ENCODE results near the gene PRKCA.

PRKCA gene

GRCh38 chr17:66739553-66739952, 437.1 kb downstream of the PRKCA start:
- no peaks in the 10 kb centered on the region for H3K9me3 Mint-ChIP-seq
- peaks cover 7% of the 10 kb centered on the region for H3K36me3 Mint-ChIP-seq
- no peak overlapping the region for H3K27ac Mint-ChIP-seq
- H3K27me3 Mint-ChIP-seq, result no peaks in the 10 kb centered on the region
- H3K4me1 Mint-ChIP-seq, result no peaks in the 10 kb centered on the region
- no peak overlapping the region for H3K4me3 Mint-ChIP-seq

GRCh38 chr17:66740226-66740625, 437.8 kb downstream of the PRKCA start:
- peaks cover 8% of the 10 kb centered on the region for H3K36me3 Mint-ChIP-seq
- H3K27me3 Mint-ChIP-seq, result no peaks in the 10 kb centered on the region

DNA sequence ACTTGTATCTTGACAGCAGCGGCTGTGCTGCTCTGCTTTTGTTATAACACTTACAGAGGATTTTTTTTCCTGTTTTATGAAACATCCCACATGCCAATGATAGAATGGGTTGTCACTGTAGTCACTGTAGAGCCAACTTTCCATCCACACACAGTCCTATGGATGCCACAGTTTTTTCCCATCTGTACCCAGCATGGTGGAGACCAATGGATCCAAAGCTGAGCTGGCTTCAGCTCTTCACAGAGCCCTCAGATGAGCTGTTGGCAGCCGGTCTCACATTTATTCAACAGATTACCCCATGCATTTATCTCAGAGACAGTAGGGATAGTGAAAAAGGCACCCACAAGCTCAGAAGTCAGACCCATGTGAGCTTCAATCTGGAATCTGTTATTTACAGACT, 441.1 kb downstream of the PRKCA start:
- H3K27ac Mint-ChIP-seq, result no peak overlapping the region

More at GRCh38 chr17:66740226-66740625, 437.8 kb downstream of the PRKCA start:
- H3K27ac Mint-ChIP-seq, result no peak overlapping the region
- H3K4me3 Mint-ChIP-seq, result no peak overlapping the region
- H3K4me1 Mint-ChIP-seq, result no peaks in the 10 kb centered on the region
- no peaks in the 10 kb centered on the region for H3K9me3 Mint-ChIP-seq

DNA sequence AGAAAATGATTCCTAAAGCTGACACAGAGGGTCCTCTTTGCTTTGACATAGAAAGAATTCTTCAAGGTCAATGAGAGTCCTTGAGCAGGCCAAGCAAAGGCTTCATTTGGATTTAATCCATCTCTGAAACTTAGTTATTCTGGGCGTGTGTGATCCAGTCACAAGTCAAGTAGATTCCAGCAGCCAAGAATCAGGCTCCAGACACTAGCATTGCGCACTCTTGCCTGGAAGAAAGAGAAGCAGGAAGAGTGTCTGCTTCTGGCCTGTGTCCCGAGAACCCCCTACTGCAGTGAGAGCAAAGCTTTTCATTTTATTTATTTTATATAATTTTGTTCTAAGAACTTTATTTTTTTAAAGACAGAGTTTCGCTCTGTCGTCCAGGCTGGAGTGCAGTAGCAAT, 444.3 kb downstream of the PRKCA start:
- Mint-ChIP-seq H3K9me3 (no peaks in the 10 kb centered on the region), H3K4me1 (no peaks in the 10 kb centered on the region), H3K36me3 (peaks cover 14% of the 10 kb centered on the region), H3K27ac (no peak overlapping the region), H3K27me3 (no peaks in the 10 kb centered on the region), H3K4me3 (no peak overlapping the region)

More for the DNA sequence above, 441.1 kb downstream of the PRKCA start:
- Mint-ChIP-seq H3K4me1 (no peaks in the 10 kb centered on the region), H3K27me3 (no peaks in the 10 kb centered on the region), H3K36me3 (peaks cover 7% of the 10 kb centered on the region), H3K4me3 (no peak overlapping the region), H3K9me3 (no peaks in the 10 kb centered on the region)

GRCh38 chr17:66747578-66748275, 445.3 kb downstream of the PRKCA start:
- no peaks in the 10 kb centered on the region for H3K27me3 Mint-ChIP-seq
- no peaks in the 10 kb centered on the region for H3K9me3 Mint-ChIP-seq
- no peak overlapping the region for H3K27ac Mint-ChIP-seq
- no peak overlapping the region for H3K4me3 Mint-ChIP-seq
- no peaks in the 10 kb centered on the region for H3K4me1 Mint-ChIP-seq
- peaks cover 14% of the 10 kb centered on the region for H3K36me3 Mint-ChIP-seq

GRCh38 chr17:66748578-66748977, 446.2 kb downstream of the PRKCA start:
- Mint-ChIP-seq H3K4me3 (no peak overlapping the region), H3K4me1 (no peaks in the 10 kb centered on the region), H3K9me3 (no peaks in the 10 kb centered on the region), H3K36me3 (peaks cover 19% of the 10 kb centered on the region), H3K27ac (peak overlapping the region; percentile 5), H3K27me3 (no peaks in the 10 kb centered on the region)

GRCh38 chr17:66749217-66749832, 446.9 kb downstream of the PRKCA start:
- Mint-ChIP-seq H3K4me3 (no peak overlapping the region), H3K36me3 (peaks cover 23% of the 10 kb centered on the region), H3K4me1 (no peaks in the 10 kb centered on the region), H3K27me3 (no peaks in the 10 kb centered on the region), H3K9me3 (no peaks in the 10 kb centered on the region), H3K27ac (no peak overlapping the region)

- H3K9me3 Mint-ChIP-seq, result no peaks in the 10 kb centered on the region
- no peak overlapping the region for H3K4me3 Mint-ChIP-seq
- no peaks in the 10 kb centered on the region for H3K27me3 Mint-ChIP-seq
- H3K36me3 Mint-ChIP-seq, result peaks cover 22% of the 10 kb centered on the region
- H3K4me1 Mint-ChIP-seq, result no peaks in the 10 kb centered on the region
- H3K27ac Mint-ChIP-seq, result no peak overlapping the region
Observed at GRCh38 chr17:66750116-66750515, 447.7 kb downstream of the PRKCA start.

GRCh38 chr17:66750781-66751543, 448.5 kb downstream of the PRKCA start:
- Mint-ChIP-seq H3K36me3 (peaks cover 22% of the 10 kb centered on the region), H3K4me3 (no peak overlapping the region)

DNA sequence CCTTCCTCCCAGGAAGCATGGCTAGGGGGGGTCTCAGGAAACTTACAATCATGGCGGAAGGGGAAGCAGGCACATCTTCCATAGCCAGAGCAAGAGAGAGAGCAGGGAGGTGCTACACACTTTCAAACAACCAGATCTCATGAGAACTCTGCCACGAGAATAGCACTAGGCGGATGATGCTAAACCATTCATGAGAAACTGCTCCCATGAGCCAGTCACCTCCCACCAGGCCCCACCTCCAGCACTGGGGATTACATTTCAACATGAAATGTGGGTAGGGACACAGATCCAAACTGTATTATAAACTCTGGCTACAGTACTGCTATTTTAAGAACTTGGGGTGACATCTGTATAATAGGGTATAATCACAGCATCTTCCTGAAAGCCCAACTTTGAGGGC, 449.4 kb downstream of the PRKCA start:
- H3K27ac Mint-ChIP-seq, result peak overlapping the region; percentile 76
- H3K9me3 Mint-ChIP-seq, result no peaks in the 10 kb centered on the region
- no peaks in the 10 kb centered on the region for H3K4me1 Mint-ChIP-seq
- no peak overlapping the region for H3K4me3 Mint-ChIP-seq
- no peaks in the 10 kb centered on the region for H3K27me3 Mint-ChIP-seq
- H3K36me3 Mint-ChIP-seq, result peaks cover 26% of the 10 kb centered on the region

More at GRCh38 chr17:66750781-66751543, 448.5 kb downstream of the PRKCA start:
- H3K27ac Mint-ChIP-seq, result peak overlapping the region; percentile 14
- no peaks in the 10 kb centered on the region for H3K9me3 Mint-ChIP-seq
- H3K27me3 Mint-ChIP-seq, result no peaks in the 10 kb centered on the region
- no peaks in the 10 kb centered on the region for H3K4me1 Mint-ChIP-seq

DNA sequence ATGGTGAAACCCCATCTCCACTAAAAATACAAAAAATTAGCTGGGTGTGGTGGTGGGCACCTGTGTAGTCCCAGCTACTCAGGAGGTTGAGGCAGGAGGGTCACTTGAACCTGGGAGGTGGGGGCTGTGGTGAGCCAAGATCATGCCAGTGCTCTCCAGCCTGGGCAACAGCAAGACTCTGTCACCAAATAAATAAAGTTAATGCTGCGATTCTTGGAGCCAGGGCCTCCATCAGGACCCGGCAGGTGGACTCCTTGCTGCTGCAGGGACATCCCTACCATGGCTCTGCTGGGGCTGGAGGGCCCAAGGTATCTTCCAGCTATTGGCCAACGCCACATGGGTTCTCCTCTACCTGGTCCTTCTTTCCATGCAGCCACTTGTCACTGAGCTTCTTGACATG, 450.0 kb downstream of the PRKCA start:
- no peaks in the 10 kb centered on the region for H3K27me3 Mint-ChIP-seq
- no peak overlapping the region for H3K4me3 Mint-ChIP-seq
- no peaks in the 10 kb centered on the region for H3K9me3 Mint-ChIP-seq
- peaks cover 32% of the 10 kb centered on the region for H3K36me3 Mint-ChIP-seq
- H3K4me1 Mint-ChIP-seq, result peaks cover 4% of the 10 kb centered on the region
- H3K27ac Mint-ChIP-seq, result no peak overlapping the region

- Mint-ChIP-seq H3K27me3 (no peaks in the 10 kb centered on the region), H3K4me3 (no peak overlapping the region), H3K27ac (no peak overlapping the region), H3K9me3 (no peaks in the 10 kb centered on the region), H3K4me1 (peaks cover 4% of the 10 kb centered on the region), H3K36me3 (peaks cover 30% of the 10 kb centered on the region)
Observed at GRCh38 chr17:66753126-66753920, 450.9 kb downstream of the PRKCA start.

GRCh38 chr17:66755101-66755943, 452.9 kb downstream of the PRKCA start:
- H3K4me1 Mint-ChIP-seq, result peaks cover 4% of the 10 kb centered on the region
- H3K4me3 Mint-ChIP-seq, result no peak overlapping the region
- no peaks in the 10 kb centered on the region for H3K27me3 Mint-ChIP-seq
- H3K9me3 Mint-ChIP-seq, result no peaks in the 10 kb centered on the region
- H3K36me3 Mint-ChIP-seq, result peaks cover 25% of the 10 kb centered on the region
- H3K27ac Mint-ChIP-seq, result no peak overlapping the region

DNA sequence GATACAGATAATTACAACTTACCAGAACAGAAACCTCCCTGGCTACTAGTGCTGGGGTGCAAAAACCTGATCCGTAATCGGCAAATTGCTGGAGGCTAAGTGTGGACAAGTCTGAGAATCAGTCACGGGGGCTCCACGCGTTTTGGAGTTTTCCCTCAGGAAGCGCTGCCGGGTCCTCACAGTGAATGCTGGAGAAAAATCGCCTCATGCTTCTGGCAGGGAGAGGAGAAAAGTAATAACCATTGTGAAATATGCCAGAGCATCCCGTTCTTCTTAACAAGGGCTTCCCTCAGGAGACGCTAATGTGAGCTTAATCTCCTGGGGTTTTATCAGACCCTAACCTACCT, 453.5 kb downstream of the PRKCA start:
- H3K27ac Mint-ChIP-seq, result no peak overlapping the region
- H3K4me3 Mint-ChIP-seq, result no peak overlapping the region
- H3K9me3 Mint-ChIP-seq, result no peaks in the 10 kb centered on the region
- H3K4me1 Mint-ChIP-seq, result peaks cover 4% of the 10 kb centered on the region
- peaks cover 25% of the 10 kb centered on the region for H3K36me3 Mint-ChIP-seq
- H3K27me3 Mint-ChIP-seq, result no peaks in the 10 kb centered on the region

DNA sequence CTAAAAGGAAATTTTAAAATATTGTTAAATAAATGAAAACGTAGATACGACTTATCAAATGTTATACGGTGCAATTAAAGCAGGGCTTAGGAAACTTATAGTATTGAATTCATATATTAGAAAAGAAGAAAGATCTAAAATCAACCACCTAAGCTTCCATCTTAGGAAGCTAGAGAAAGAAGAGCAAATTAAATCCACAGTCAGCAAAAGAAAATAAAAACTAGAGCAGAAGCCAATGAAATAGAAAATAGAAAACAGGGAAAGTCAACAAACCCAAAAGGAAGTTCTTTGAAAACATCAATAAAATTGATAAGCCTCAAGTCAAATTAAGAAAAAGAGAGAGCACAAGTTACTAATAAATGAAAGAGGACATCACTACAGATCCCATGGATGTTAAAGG, 457.9 kb downstream of the PRKCA start:
- H3K36me3 Mint-ChIP-seq, result peaks cover 10% of the 10 kb centered on the region
- peak overlapping the region; percentile 60 for H3K27ac Mint-ChIP-seq
- H3K9me3 Mint-ChIP-seq, result no peaks in the 10 kb centered on the region
- no peak overlapping the region for H3K4me3 Mint-ChIP-seq
- peaks cover 4% of the 10 kb centered on the region for H3K4me1 Mint-ChIP-seq
- H3K27me3 Mint-ChIP-seq, result no peaks in the 10 kb centered on the region

Measured in activated naive CD4-positive, alpha-beta T cell treated with anti-CD3 and anti-CD28 coated beads, Interleukin-2, amount 50 U/mL, for 24 hours (primary cell).